Suprapubic skin (tissue), 4 donors: ENCODE data around the gene RAPGEF2.

ENCODE experiments used
- EP300 ChIP-seq: sonication (generic); formaldehyde crosslinking; IDR thresholded peaks from one replicate; pipeline ENCODE4 v1.6.1; 2017; ENCODE audit warnings: antibody characterized with exemption
- POLR2A ChIP-seq, 2 donors: fragments of 450-650 bp; IDR thresholded peaks; one replicate each; pipeline ENCODE4 v1.6.1; 2017; ENCODE audit warnings: antibody characterized with exemption in 2 of 2, mild to moderate bottlenecking in 2 of 2, moderate library complexity in 2 of 2
- POLR2AphosphoS5 ChIP-seq, 3 donors: sonication (generic); formaldehyde crosslinking; IDR thresholded peaks; one replicate each; pipeline ENCODE4 v1.6.1; 2017; ENCODE audit warnings: antibody characterized with exemption in 3 of 3
- TF ChIP-seq, protein P1 (sequence below), 2 donors: fragments of 200-600 bp in 1 of 2; fragments of 450-650 bp in 1 of 2; sonication (generic) in 1 of 2; IDR thresholded peaks; one replicate each; pipeline ENCODE4 v1.5.1; 2016 to 2019; ENCODE audit warnings: antibody characterized with exemption in 2 of 2, mild to moderate bottlenecking in 1 of 2, moderate library complexity in 1 of 2

DNA sequence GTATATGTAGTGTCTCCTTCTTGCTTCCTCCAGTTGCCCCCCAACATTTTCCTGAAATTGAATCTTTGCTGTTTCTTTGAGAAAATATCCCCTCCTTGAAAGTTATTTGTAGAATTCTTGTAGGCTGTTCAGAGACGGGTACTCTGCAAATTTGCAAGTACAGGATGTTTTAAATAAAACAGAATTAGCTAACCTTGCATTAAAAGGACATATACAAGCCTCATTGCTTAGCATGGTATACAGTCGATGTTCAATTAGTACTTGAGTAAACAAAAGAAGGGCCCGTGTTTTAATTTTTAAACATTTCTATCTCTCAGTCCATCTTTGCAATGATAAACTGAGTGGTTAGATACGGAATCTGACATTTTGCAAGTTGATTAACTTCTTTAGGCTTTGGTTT lies 50.8 kb downstream of the RAPGEF2 start:
- TF ChIP-seq, protein P1, sequence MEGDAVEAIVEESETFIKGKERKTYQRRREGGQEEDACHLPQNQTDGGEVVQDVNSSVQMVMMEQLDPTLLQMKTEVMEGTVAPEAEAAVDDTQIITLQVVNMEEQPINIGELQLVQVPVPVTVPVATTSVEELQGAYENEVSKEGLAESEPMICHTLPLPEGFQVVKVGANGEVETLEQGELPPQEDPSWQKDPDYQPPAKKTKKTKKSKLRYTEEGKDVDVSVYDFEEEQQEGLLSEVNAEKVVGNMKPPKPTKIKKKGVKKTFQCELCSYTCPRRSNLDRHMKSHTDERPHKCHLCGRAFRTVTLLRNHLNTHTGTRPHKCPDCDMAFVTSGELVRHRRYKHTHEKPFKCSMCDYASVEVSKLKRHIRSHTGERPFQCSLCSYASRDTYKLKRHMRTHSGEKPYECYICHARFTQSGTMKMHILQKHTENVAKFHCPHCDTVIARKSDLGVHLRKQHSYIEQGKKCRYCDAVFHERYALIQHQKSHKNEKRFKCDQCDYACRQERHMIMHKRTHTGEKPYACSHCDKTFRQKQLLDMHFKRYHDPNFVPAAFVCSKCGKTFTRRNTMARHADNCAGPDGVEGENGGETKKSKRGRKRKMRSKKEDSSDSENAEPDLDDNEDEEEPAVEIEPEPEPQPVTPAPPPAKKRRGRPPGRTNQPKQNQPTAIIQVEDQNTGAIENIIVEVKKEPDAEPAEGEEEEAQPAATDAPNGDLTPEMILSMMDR (IDR thresholded peaks at IDR 0.05), result no peak
- no peak for TF ChIP-seq POLR2AphosphoS5 (IDR thresholded peaks at IDR 0.05)
- no peak for TF ChIP-seq POLR2A (IDR thresholded peaks at IDR 0.05)
- TF ChIP-seq EP300, result no peak
